GM19023 (cell line): ENCODE results near the gene EML3.
A peak's percentile ranks its signal among the peaks of the same experiment; 100 is the strongest.
"Not testable (repeated sequence)": the region's sequence is repeated elsewhere in the genome, so short reads cannot be mapped to it uniquely, and the experiment has no call there.

ENCODE experiments used
- ATAC-seq: cut with Tn5 transposase; IDR thresholded peaks from one replicate; pipeline ENCODE4 v1.9.1; 2021; ENCODE audit warnings: mild to moderate bottlenecking, moderate library complexity; ENCODE audit not compliant: unreplicated experiment

Gene EML3

GRCh38 chr11:62599901-62600300, 12.7 kb downstream of the EML3 start:
- no peak for ATAC-seq

GRCh38 chr11:62599069-62599696, 13.4 kb downstream of the EML3 start:
- peak; percentile 42 for ATAC-seq

- no peak for ATAC-seq
These were observed 17.5 kb downstream of the EML3 start for GRCh38 chr11:62595124-62595523.

- ATAC-seq = no peak
These were observed 19.0 kb downstream of the EML3 start for GRCh38 chr11:62593434-62594044.

GRCh38 chr11:62592989-62593421, 19.6 kb downstream of the EML3 start:
- ATAC-seq = no peak

- no peak for ATAC-seq
These were observed 20.3 kb downstream of the EML3 start for GRCh38 chr11:62592146-62592815.

- ATAC-seq = peak; percentile 95
These were observed 21.0 kb downstream of the EML3 start, which contains the start of gene TUT1 for GRCh38 chr11:62591448-62592145. TUT1 (minus strand) TSS chr11:62591523; CDS start chr11:62591485, 38 bp downstream.

- ATAC-seq = no peak
These were observed 23.5 kb downstream of the EML3 start for GRCh38 chr11:62588966-62589637.

GRCh38 chr11:62585356-62585755, 27.2 kb downstream of the EML3 start:
- ATAC-seq = not testable (repeated sequence)

- ATAC-seq = not testable (repeated sequence)
These were observed 30.8 kb downstream of the EML3 start for GRCh38 chr11:62581735-62582134.

- ATAC-seq = no peak
These were observed 31.4 kb downstream of the EML3 start for GRCh38 chr11:62580959-62581715.

GRCh38 chr11:62579252-62579651, 33.3 kb downstream of the EML3 start:
- ATAC-seq = no peak

- no peak for ATAC-seq
These were observed 34.0 kb downstream of the EML3 start for GRCh38 chr11:62578541-62578940.

- no peak for ATAC-seq
These were observed 35.4 kb downstream of the EML3 start for GRCh38 chr11:62577046-62577714.

GRCh38 chr11:62575837-62576236, 36.7 kb downstream of the EML3 start:
- no peak for ATAC-seq

GRCh38 chr11:62575156-62575555, 37.4 kb downstream of the EML3 start:
- ATAC-seq = no peak

GRCh38 chr11:62574363-62575071, 38.1 kb downstream of the EML3 start:
- ATAC-seq = peak; percentile 8

GRCh38 chr11:62573592-62574362, 38.8 kb downstream of the EML3 start, which contains the start of gene EEF1G:
EEF1G (minus strand) TSS chr11:62573891; CDS start chr11:62573842, 49 bp downstream.
- ATAC-seq = peak; percentile 90
